PC-3 (cell line): ENCODE data around the gene SMYD3. TPM values are rescaled to one million over a fixed set of nuclear protein-coding genes. Genes with fewer than 3 reads are reported as not detected.

ENCODE experiments used
- ATAC-seq: fragments of 200-7000 bp; cut with Tn5 transposase; 2 replicates; pipeline ENCODE4 v1.9.1; 2020; ENCODE audit warnings: mild to moderate bottlenecking, moderate library complexity
- BruUV-seq: library from RNA; stranded (reverse); fragments of 400-500 nt; replicated peaks from 2 replicates; lab custom pipeline; 2021; lab: Mats Ljungman, UMichigan
- CTCF ChIA-PET: fragments of 300-600 bp; sonication (Branson Sonifier 250); formaldehyde crosslinking; loops from one replicate; lab custom pipeline; 2022; ENCODE audit warnings: antibody characterized with exemption; lab: Charles Lee
- POLR2A ChIA-PET: fragments of 300-600 bp; sonication (Branson Sonifier 250); formaldehyde crosslinking; loops from one replicate; lab custom pipeline; 2022; ENCODE audit warnings: antibody characterized with exemption; ENCODE audit not compliant: unreplicated experiment; lab: Charles Lee
- DNase-seq: peaks from one replicate; pipeline ENCODE4 v3.0.0-alpha.2; 2015
- H2AFZ ChIP-seq: fragments of 300-600 bp; sonication (generic); 2 replicates; pipeline ENCODE4 v1.6.0; 2016; ENCODE audit warnings: antibody characterized with exemption, low read length
- H3F3A ChIP-seq: fragments of 300-600 bp; sonication (generic); one replicate; pipeline ENCODE4 v1.6.0; 2017; ENCODE audit warnings: antibody characterized with exemption, low read length, control low read depth, mild to moderate bottlenecking; ENCODE audit not compliant: unreplicated experiment
- H3K27ac ChIP-seq: fragments of 300-600 bp; sonication (generic); 2 replicates; pipeline ENCODE4 v1.5.1; 2016; ENCODE audit warnings: mild to moderate bottlenecking, low read length
- H3K27me3 ChIP-seq: fragments of 300-600 bp; sonication (generic); 2 replicates; pipeline ENCODE4 v1.6.1; 2016; ENCODE audit warnings: low read length, mixed read lengths
- H3K36me3 ChIP-seq: fragments of 300-600 bp; sonication (generic); 2 replicates; pipeline ENCODE4 v1.6.1; 2016; ENCODE audit warnings: low read depth, mixed run types, low read length, mixed read lengths
- H3K4me1 ChIP-seq: fragments of 300-600 bp; sonication (generic); 2 replicates; pipeline ENCODE4 v1.5.1; 2016; ENCODE audit warnings: low read length; ENCODE audit not compliant: insufficient read depth
- H3K4me2 ChIP-seq: fragments of 300-600 bp; sonication (generic); 2 replicates; pipeline ENCODE4 v1.6.0; 2016; ENCODE audit warnings: low read length
- H3K4me3 ChIP-seq: fragments of 300-600 bp; sonication (generic); 2 replicates; pipeline ENCODE4 v1.5.1; 2016; ENCODE audit warnings: mild to moderate bottlenecking, low read length, mixed read lengths
- H3K79me2 ChIP-seq: fragments of 300-600 bp; sonication (generic); 2 replicates; pipeline ENCODE4 v1.6.1; 2017; ENCODE audit warnings: low read length, mixed read lengths
- H3K9ac ChIP-seq: fragments of 300-600 bp; sonication (generic); 2 replicates; pipeline ENCODE4 v1.6.0; 2016; ENCODE audit warnings: mild to moderate bottlenecking, low read length
- H3K9me2 ChIP-seq: fragments of 300-600 bp; sonication (generic); replicated peaks from 2 replicates; pipeline ENCODE4 v1.6.1; 2016; ENCODE audit warnings: mixed run types, low read length, mixed read lengths
- H3K9me3 ChIP-seq: fragments of 300-600 bp; sonication (generic); 2 replicates; pipeline ENCODE4 v1.6.1; 2016; ENCODE audit warnings: low read length, mixed read lengths
- H4K20me1 ChIP-seq: fragments of 300-600 bp; sonication (generic); 2 replicates; pipeline ENCODE4 v1.6.1; 2016; ENCODE audit warnings: low read length, mixed read lengths
- CTCF ChIP-seq: fragments of 300-600 bp; sonication (generic); conservative IDR thresholded peaks from 2 replicates; pipeline ENCODE4 v1.5.1; 2017; ENCODE audit warnings: antibody characterized with exemption, low read depth, mild to moderate bottlenecking, low read length
- EZH2 ChIP-seq: fragments of 300-600 bp; sonication (generic); IDR thresholded peaks from one replicate; pipeline ENCODE4 v1.6.1; 2017; ENCODE audit warnings: antibody characterized with exemption, mild to moderate bottlenecking, low read length; ENCODE audit not compliant: unreplicated experiment
- EZH2phosphoT487 ChIP-seq: fragments of 300-600 bp; sonication (generic); IDR thresholded peaks from 2 replicates; pipeline ENCODE4 v1.6.1; 2018; ENCODE audit warnings: mild to moderate bottlenecking, antibody characterized with exemption, low read length, borderline replicate concordance
- intact Hi-C: fragments of 100-400 bp; cut with micrococcal nuclease; formaldehyde crosslinking; loops from 2 replicates; pipeline ENCODE4 v1.9.0; 2023
- total RNA-seq: library from RNA; depleted of rRNA; stranded (reverse); fragments of >200 nt; gene quantifications from 2 replicates; pipeline ENCODE4 v1.2.3, GENCODE V29; 2014

SMYD3 gene
- total RNA-seq, 1 experiment from 2014 or later, result 33.0 TPM

DNA sequence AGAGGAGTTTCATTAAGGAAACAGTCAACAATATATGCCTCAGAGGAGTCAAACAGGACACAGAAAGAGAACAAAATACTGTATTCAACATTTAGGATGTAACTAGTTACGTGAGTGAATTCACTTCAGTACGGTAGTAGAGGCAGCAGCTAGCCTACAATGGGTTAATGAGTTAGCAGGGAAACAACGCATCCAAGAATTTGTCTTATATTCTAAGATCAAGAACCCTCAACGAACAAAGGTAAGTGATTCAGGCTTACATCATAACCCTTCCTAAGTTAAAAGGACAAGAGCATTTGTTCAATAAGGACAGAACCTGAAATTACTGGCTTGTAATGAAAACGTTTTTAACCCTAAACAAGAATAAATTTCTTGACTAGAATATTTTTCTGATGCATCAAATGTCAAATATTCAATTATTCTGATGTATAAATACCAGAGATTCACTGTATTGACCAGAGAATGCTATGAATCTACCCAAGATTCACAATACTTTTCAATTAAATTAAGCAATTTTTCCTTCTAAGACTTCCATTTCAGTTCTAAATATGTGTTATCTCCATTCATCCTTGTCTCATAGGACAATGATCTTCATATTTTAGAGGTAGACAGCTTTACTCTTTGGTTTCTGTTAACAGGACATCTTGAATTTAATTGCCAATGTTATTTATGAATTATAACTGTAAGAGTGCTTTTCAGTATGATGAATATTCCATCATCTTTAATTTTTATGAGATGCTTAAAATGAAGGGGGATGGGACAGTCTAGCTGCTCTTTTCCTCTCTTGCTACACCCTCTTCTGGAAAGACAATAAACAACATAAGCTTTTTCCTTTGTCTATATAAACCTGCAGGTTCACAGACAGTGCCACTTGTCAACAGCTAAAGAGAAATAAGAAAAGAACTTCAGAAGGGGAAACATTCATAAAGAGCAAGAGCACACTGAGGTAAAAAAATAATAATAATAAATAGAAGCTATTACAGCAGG, 209.5 kb downstream of the SMYD3 start:
- Histone ChIP-seq H3K27ac (no peak overlapping the region), H3K9me3 (no peaks in the 10 kb centered on the region), H3K4me2 (0 out of 2 replicates have a peak overlapping the region, but pooled peaks have one; percentile 13), H3F3A (no peaks in the 10 kb centered on the region), H2AFZ (no peak overlapping the region), H3K9ac (no peak overlapping the region), H3K4me1 (peaks cover 19% of the 10 kb centered on the region), H3K79me2 (no peaks in the 10 kb centered on the region), H3K36me3 (no peaks in the 10 kb centered on the region), H3K27me3 (no peaks in the 10 kb centered on the region), H3K4me3 (no peak overlapping the region), H4K20me1 (no peaks in the 10 kb centered on the region), H3K9me2 (no peaks in the 10 kb centered on the region)
- ATAC-seq, result peak; percentile 54
- CTCF ChIA-PET, result interaction anchor here (0.5 to 1.1 kb wide), 3 partner anchors 17 to 1081 kb away, joined by 3 to 9 read pairs (median 8); no protein-coding TSS in a partner anchor
- BruUV-seq, result no TSS peak
- intact Hi-C loops, result no loop called here
- TF ChIP-seq CTCF, result peak; percentile 45; the same call in 1 of the 2 replicates
- TF ChIP-seq EZH2phosphoT487, result no peak
- POLR2A ChIA-PET, result no interaction called here
- DNase-seq, result peak; percentile 63

DNA sequence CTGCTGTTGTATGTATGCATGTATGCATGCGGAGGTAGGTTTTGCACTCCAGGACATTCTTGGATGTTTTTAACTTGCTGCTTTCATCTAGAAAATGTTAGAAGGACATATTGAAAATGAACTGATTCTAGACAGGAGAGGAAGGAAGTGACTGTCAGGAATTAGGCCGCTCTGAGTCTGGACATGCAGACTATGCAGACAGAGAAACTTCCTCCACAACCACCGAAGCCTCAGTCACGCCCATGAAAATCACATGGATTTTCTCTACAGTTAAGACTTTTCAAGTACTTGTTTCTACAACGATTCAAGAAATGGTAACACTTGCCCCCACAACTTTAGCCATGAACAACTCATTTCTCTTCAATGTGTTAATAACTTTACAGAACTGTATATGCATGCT, 211.1 kb downstream of the SMYD3 start:
- Histone ChIP-seq H3K36me3 (no peaks in the 10 kb centered on the region), H3K9ac (no peak overlapping the region), H3K9me3 (no peaks in the 10 kb centered on the region), H2AFZ (no peak overlapping the region), H3K27me3 (no peaks in the 10 kb centered on the region), H4K20me1 (no peaks in the 10 kb centered on the region), H3F3A (no peaks in the 10 kb centered on the region), H3K4me3 (no peak overlapping the region), H3K9me2 (no peaks in the 10 kb centered on the region), H3K79me2 (no peaks in the 10 kb centered on the region), H3K27ac (no peak overlapping the region), H3K4me1 (peaks cover 16% of the 10 kb centered on the region), H3K4me2 (no peak overlapping the region)
- DNase-seq (no peak), ATAC-seq (no peak)
- intact Hi-C loops, result no loop called here
- BruUV-seq, result no TSS peak
- ChIA-PET CTCF (no interaction called here), POLR2A (no interaction called here)
- TF ChIP-seq EZH2 (no peak), EZH2phosphoT487 (no peak), CTCF (no peak)

GRCh38 chr1:246295340-246295739, 211.7 kb downstream of the SMYD3 start:
- no peak overlapping the region for H3K9ac ChIP-seq
- no TSS peak for BruUV-seq
- intact Hi-C loops, result no loop called here

More at GRCh38 chr1:246295340-246295739, 211.7 kb downstream of the SMYD3 start:
- Histone ChIP-seq H3K4me3 (no peak overlapping the region), H3K27me3 (no peaks in the 10 kb centered on the region), H3K27ac (no peak overlapping the region), H3K36me3 (no peaks in the 10 kb centered on the region), H3K4me1 (peaks cover 16% of the 10 kb centered on the region), H3F3A (no peaks in the 10 kb centered on the region), H3K9me3 (no peaks in the 10 kb centered on the region), H4K20me1 (no peaks in the 10 kb centered on the region), H2AFZ (no peak overlapping the region), H3K4me2 (no peak overlapping the region), H3K79me2 (no peaks in the 10 kb centered on the region), H3K9me2 (no peaks in the 10 kb centered on the region)
- ChIA-PET CTCF (no interaction called here), POLR2A (no interaction called here)
- TF ChIP-seq EZH2phosphoT487, result no peak
- no peak for TF ChIP-seq CTCF
- no peak for TF ChIP-seq EZH2
- DNase-seq, result no peak
- ATAC-seq, result no peak
